ENCODE measurements around the gene KRT85.
"Not testable (repeated sequence)": the region's sequence is repeated elsewhere in the genome, so short reads cannot be mapped to it uniquely, and the experiment has no call there.

Gene KRT85

DNA sequence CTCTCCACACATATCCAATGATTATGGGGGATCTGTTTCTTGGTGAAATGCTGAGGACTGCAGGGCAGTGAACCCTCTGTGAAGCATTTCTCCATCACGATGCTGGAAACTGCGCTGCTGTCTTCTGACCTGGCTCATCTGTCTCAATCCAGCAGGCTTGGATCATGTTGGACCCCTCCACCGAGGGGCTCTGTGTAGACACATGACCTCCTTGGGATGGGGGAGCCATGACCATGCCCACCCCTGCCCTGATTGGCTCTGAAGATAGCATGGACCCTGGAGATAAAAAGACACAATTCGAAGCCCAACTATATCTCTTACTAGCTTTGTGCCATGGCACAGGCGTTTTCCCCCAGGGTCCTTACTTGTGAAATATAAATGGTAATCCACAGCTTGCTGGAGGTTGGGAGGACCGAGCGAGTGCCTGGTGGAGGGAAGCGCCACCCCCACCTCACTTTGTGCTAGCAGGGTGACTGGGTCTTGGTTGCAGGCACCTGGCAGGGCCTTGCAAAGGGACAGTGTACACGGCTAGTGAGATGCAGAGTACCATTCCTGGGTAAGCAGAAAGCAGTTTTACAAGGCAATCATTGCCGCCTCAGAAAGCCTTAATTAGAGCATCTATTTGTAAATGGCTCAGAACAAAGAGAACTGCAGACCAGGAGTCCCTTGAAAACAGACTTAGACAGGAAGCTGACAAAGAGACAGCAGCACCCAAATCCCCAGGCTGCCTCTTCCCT is 43.7 kb downstream of the KRT85 start:
- no peak for DNase-seq (ENCODE audit: low read depth)

DNA sequence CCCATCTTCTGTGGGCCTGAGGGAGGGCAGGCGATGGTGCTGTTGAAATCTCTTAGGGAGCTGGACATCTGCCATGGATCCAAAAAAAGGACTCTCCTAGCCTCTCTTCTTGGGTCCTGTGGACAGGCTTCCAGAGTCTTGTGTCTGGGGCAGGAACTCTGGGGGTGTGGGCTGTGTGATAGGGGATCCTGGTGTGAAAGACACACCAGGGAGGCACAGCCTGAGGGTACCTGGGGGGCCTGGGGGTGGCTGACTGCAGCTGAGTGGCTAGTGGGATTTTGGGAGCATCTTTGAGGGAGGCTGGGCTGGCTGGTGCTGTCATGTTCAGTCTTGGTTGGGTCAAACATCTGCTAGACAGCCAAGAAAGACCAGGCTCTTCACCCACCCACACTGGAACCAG is 44.3 kb downstream of the KRT85 start:
- DNase-seq (ENCODE audit: low read depth), result no peak

DNA sequence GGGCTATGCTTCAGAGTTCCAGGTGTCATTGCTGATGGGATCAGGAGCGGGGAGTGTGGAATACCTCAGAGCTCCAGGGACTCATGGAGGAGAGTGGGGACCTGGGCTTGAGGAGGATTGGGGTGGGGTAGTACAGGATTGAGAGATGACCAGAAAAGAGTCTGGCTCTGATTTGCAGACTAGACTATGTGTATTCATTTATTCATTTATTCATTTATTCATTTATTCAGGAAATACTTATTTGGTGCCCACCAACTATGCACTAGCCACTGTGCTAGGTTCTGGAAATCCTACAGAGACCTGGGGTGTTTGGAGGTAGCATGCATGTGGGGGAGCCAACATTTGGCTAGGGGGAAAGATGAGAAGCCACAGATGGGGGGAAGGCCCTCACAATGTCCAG is 45.2 kb downstream of the KRT85 start:
- DNase-seq (ENCODE audit: low read depth), result no peak

DNA sequence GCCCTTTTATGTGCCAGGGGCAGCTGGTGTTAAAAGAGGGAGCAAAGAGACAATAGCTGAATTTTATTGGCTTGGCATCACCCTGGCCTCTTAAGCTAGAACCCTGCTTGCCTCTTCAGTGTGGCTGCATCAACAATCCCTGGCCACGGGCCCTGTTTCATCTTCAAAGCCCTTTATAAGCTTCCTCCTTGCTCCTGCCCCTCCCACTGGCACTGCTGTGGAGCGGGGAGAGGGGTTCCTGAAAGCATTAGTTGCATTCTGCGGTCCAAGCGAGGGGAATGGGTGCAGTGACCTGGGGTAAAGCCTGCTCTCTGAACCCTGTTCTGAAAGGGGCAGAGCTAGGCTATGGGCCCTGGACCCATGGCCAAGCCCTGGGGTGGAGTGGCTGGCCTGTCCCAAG is 45.9 kb downstream of the KRT85 start:
- DNase-seq (ENCODE audit: low read depth), result no peak

DNA sequence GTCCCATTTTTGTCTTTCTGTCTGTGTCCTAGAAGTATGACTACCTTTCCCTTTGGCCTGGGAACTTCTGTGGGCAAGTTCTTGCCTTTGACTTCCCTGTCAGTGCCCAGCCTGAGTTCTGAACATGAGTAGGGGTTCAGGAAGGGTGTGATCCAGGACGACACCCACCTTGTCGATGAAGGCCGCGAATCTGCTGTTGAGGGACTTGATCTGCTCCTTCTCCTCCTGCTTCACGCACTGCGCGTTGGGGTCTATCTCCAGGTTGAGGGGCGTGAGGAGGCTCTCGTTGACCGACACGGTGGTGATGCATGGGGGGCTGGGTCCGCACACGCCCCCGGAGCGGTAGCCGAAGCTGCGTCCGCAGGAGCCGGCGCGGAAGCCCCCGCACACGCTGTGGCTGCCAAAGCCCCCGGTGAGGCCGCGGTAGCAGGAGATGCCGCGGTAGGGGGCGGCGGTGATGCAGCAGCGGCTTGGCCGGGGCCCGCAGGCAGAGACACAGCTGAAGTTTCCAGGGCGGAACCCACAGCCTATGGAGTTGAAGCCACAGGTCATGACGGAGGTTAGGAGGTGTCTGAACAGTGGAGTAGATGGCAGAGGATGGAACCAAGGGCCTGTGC is 46.4 kb downstream of the KRT85 start, which contains the start of gene KRT83:
KRT83 (minus strand) TSS at position 615 of the 617 bp plus-strand sequence; CDS start at position 552, 63 bp downstream.
- no peak for DNase-seq (ENCODE audit: low read depth)

DNA sequence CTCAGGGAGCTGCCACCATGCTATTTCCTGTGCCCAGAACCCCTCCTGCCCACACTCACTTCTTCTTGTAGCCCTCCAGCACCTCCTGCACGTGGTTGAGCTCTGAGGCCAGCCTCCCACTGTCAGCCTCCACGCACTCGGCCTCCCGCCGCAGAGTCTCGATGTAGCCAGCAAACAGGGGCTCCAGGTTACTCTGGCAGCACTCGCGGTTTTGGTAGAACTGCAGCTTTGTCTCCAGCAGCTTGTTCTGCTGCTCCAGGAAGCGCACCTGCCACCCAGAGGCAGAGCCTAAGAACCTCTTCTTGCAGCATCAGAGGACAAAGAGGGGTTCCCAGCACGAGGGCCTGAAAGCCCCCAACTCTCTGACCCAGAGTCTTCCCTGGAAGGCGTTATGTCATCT is 48.2 kb downstream of the KRT85 start:
- DNase-seq (ENCODE audit: low read depth), result no peak

DNA sequence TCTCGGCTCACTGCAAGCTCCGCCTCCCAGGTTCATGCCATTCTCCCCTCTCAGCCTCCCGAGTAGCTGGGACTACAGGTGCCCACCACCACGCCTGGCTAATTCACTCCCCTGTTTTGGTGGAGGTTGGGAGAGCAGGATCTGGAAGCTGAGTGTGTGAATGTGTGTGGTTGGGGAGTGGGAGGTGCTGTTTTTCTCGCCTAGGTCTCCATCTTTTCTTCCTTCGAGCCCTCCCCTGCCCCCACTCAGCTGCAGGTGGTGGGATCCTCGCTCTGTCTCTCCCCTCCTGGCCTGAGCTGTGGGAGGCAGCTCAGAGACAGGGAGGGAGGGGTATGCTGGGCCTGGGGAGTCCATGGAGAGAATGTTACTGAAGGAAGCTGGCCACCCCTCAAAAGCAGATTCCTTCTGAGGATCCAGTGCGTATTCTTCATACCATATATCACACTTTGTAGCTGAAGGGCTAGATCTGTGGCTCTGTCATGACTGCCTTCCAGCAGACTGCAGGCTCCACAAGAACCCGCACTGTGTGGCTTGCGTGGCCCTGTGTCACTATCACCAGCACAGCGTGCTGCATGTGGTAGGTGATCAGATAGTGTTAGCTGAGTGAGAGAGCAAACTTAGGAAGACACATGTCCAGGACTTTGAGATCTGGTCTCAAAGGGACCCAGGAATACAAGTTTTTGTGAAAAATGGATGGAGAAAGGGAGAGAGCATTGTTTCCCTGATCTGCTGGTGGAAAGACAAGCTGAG is 48.9 kb downstream of the KRT85 start:
- DNase-seq (ENCODE audit: low read depth), result no peak

DNA sequence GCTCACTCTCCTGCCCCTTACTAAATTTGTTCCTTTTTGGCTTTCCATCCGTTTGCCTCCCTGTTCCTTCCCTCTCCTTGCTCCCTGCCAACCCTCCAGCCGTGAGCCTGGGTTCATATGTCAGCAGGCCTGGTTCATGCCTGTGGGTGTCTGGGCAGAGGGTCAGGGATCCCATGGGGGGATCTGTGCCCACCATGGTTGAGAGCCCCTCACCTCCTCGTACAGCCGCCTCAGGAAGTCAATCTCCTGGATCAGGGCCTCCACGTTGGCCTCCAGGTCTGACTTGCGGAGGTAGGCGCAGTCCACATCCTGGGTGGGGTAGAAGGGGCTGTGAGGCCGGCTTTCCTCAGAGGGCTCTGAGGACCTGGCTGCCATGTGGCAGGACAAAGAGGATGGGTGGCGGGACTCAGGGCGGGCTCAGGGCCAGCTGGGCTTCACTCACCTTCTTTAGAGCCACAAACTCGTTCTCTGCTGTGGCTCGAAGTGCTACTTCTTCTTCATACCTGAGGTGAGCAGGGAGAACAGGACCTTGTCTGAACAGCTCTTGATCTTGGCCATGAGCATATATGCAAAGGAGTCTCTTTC is 49.7 kb downstream of the KRT85 start:
- no peak for DNase-seq (ENCODE audit: low read depth)

DNA sequence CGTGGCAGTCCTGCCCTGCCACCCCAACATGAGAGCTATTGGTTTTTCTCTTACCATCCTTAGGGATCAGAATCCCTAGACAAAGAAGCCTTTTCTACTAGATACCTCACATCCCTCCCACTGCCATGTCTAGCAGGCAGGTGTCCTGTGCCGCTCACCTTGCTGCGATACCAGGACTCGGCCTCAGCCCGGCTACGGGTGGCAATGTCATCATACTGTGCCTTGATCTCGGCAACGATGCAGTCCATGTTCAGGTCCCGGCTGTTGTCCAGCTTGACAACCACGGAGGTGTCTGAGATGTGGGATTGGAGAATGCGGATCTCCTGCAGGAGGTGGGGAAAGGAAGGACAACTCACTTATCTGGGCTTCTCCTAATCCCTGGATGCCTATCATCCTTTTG is 50.6 kb downstream of the KRT85 start:
- DNase-seq (ENCODE audit: low read depth), result no peak

DNA sequence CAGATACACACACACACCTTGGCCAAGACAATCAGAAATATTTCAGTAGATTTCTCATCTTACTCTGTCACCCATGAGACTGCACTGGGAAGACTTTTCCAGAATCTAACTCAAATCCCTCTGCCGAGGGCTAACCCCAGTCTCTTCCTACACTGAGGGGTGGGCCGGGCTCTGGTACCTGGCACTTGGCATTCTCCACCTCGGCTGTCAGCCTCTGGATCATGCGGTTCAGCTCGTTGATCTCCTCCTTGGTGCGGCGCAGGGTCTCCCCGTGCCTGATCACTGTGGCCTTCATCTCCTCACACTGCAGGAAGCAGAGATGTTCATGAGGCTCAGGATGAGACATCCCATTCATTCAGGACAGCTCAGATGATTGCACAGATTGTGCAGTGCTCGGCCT is 51.0 kb downstream of the KRT85 start:
- DNase-seq (ENCODE audit: low read depth), result no peak

DNA sequence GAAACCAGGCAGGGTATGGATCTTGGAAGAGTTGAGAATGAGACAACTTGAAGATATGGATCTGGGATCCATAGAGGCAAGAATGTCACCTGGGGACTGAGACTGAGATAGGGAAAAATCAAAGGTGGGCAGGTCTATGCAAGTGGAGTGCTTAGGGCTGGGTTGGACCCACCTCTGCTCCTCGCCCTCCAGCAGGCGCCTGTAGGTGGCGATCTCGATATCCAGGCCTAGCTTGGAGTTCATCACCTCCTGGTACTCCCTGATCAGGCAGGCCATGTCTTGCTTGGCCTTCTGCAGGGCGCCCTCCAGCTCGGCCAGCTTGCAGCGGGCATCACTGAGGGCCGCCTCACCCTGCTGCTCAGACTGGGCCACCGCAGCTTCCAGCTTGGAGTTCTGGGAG is 51.6 kb downstream of the KRT85 start:
- DNase-seq (ENCODE audit: low read depth), result not testable (repeated sequence)

DNA sequence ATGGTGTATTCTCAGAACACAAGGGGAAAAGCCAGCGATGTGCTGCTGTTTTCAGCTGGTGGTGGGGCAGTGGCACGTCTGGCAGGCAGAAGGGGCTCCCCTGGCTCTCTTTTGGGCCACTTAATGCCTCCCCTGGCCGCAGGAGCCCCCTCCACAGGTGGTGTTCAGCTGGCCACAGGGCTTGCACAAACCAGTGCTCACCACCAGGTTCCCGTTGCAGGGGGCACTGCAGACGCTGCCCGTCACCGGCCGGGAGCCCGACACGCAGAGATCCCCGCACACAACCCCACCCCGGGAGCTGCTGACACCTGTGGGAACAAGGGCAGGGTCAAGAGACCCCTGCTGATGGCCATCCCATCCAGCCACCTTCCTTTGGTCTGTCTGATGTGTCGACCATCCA is 52.8 kb downstream of the KRT85 start:
- no peak for DNase-seq (ENCODE audit: low read depth)

DNA sequence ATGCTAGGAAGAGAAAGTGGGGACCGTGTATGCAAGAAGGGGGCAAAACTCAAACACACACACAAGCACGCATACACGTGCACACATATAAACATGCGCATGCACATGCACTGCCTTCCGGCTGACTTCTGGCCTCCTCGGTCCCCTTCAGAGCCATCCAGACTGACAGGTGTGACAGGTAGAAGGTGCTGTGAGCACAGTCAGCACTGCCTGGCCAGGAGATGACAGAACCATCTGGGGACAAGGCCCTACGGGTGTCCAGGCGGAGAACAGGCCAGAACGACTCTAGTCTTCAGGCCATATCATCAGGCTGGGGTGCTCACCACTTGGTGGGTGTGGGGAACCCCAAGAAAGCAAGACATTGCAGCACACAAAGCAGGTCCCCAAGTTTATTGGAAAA is 53.4 kb downstream of the KRT85 start:
- DNase-seq (ENCODE audit: low read depth), result no peak

DNA sequence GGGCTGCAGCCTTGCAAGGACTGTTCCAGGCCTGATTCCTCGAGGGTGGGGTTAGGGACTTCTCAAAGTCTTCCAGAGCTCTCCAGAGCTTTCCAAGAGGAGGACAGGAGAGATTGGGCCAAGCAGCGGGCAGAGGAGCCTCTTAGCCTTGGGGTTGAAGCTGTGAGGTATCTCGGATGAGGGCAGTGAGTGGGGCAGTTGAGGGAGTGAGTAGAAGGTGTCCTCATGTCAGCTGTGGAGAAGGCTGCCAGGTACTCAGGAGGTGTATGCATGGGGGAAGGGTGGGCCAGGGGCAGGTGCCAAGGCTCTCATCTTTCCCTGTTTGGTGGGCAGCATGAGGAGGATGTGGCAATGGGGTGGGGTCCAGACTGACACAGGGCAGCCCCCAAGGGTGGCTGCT is 53.8 kb downstream of the KRT85 start:
- no peak for DNase-seq (ENCODE audit: low read depth)

DNA sequence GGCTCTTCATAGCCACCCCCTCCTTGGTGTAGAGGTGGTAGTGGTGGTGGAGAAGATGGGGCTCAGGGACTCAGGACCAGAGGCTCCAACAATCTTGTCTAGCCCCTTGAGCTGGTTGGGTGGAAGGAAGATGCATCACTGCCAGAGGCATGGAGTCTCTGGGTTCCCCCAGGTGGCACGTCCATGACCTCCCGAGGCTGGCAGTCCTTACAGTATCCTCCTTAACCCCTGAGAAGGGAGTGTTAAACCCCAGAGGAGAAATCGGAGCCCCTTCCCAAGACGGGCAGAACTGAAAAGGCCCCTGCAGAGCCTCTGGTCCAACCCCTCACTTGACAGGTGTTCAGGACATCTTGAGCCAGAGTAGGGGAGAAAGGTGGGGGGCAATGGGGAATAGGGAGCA is 55.2 kb downstream of the KRT85 start:
- no peak for DNase-seq (ENCODE audit: low read depth)

DNA sequence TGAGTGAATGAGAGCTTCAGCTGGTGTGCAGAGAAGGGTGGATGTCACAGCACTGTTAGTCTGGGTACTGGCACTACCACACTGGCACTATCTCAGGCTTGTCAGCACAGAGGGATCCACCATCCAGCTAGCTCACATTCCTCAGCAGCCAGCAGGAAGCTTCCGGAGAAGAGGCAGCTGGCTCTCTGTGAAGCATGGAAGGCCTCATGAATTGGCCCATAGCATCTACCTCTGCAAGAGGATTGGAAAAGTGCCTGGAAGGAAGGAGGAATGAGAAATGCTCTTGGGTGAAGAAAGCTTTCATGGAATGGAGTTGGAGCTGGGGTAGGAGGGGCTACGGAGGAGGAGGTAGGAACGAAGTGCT is 56.0 kb downstream of the KRT85 start:
- DNase-seq (ENCODE audit: low read depth), result no peak

DNA sequence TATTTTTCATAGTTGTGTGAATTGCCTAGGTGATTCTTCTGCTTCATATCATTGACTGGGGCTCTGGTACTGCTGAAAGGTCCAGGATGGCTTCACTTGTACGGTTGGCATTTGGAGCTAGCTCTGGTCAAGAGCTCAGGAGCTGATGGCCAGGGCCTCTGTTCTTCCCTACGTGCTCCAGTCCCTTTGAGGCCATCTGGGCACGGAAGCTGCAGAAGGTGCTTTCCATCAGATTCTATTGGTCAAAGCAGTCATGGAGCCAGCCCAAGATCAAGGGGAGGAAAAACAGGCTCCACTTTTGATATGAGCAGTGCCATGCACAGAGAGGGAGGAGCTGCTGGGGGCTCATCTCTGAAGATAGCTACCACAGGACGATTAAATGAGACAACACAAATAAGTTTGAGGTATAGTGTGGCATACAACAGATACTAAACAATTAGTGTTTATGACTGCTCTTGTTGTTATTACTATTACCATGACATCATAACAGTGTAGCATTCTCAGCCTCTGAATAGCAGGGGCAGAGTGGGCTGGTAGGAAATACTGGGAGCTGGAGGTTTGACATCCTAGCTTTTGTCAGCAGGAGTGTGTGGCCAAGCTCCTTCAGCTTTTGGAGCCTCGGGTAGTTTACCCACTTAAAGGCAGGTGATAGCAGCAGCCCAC is 56.5 kb downstream of the KRT85 start:
- no peak for DNase-seq (ENCODE audit: low read depth)

Measured in stimulated activated CD8-positive, alpha-beta memory T cell treated with anti-CD3 and anti-CD28 coated beads, Interleukin-15, amount 100 ng/mL, for 1 hour (primary cell).